ENCODE measurements around the gene RGP1. TPM values are rescaled to one million over a fixed set of nuclear protein-coding genes. Genes with fewer than 3 reads are reported as not detected.

Gene RGP1
- total RNA-seq, 1 donor from 2014 or later, result 36.6 TPM

- no peak for DNase-seq (ENCODE audit: low spot score)
These were observed 5.1 kb upstream of the RGP1 start for GRCh38 chr9:35743880-35744518.

- no peak for DNase-seq (ENCODE audit: low spot score)
These were observed 3.5 kb upstream of the RGP1 start for GRCh38 chr9:35745569-35745968.

GRCh38 chr9:35746583-35746982 lies 2.5 kb upstream of the RGP1 start:
- DNase-seq (ENCODE audit: low spot score), result peak; percentile 78

GRCh38 chr9:35748242-35748857 lies 737 bp upstream of the RGP1 start:
- no peak for DNase-seq (ENCODE audit: low spot score)

- peak; percentile 25 for DNase-seq (ENCODE audit: low spot score)
These were observed 598 bp downstream of the RGP1 start for GRCh38 chr9:35749515-35750255.

- no peak for DNase-seq (ENCODE audit: low spot score)
These were observed 1.1 kb downstream of the RGP1 start for GRCh38 chr9:35750256-35750531.

GRCh38 chr9:35753466-35753865 lies 4.4 kb downstream of the RGP1 start:
- no peak for DNase-seq (ENCODE audit: low spot score)

- DNase-seq (ENCODE audit: low spot score), result no peak
These were observed 5.2 kb downstream of the RGP1 start, which contains the start of gene MSMP for GRCh38 chr9:35754264-35754663. Gene MSMP, minus strand, starts transcription at chr9:35754276. Its CDS starts 147 bp downstream, at chr9:35754129.

- no peak for DNase-seq (ENCODE audit: low spot score)
These were observed 6.0 kb downstream of the RGP1 start for GRCh38 chr9:35755071-35755470.

- DNase-seq (ENCODE audit: low spot score), result peak; percentile 64
These were observed 7.5 kb downstream of the RGP1 start for GRCh38 chr9:35756275-35757225.

- no peak for DNase-seq (ENCODE audit: low spot score)
These were observed 8.3 kb downstream of the RGP1 start for GRCh38 chr9:35757226-35757891.

- no peak for DNase-seq (ENCODE audit: low spot score)
These were observed 8.8 kb downstream of the RGP1 start for GRCh38 chr9:35757892-35758275.

- DNase-seq (ENCODE audit: low spot score), result no peak
These were observed 9.5 kb downstream of the RGP1 start for GRCh38 chr9:35758475-35759050.

GRCh38 chr9:35759795-35760194 lies 10.7 kb downstream of the RGP1 start:
- no peak for DNase-seq (ENCODE audit: low spot score)

- peak; percentile 44 for DNase-seq (ENCODE audit: low spot score)
These were observed 11.6 kb downstream of the RGP1 start for GRCh38 chr9:35760651-35761050.

GRCh38 chr9:35763181-35763580 lies 14.1 kb downstream of the RGP1 start:
- DNase-seq (ENCODE audit: low spot score), result no peak

GRCh38 chr9:35763803-35764202 lies 14.7 kb downstream of the RGP1 start:
- no peak for DNase-seq (ENCODE audit: low spot score)

- DNase-seq (ENCODE audit: low spot score), result no peak
These were observed 17.9 kb downstream of the RGP1 start for GRCh38 chr9:35766997-35767396.

GRCh38 chr9:35767458-35767857 lies 18.4 kb downstream of the RGP1 start:
- DNase-seq (ENCODE audit: low spot score), result no peak

GRCh38 chr9:35769763-35770162 lies 20.7 kb downstream of the RGP1 start:
- no peak for DNase-seq (ENCODE audit: low spot score)

GRCh38 chr9:35771075-35771433 lies 22.0 kb downstream of the RGP1 start:
- DNase-seq (ENCODE audit: low spot score), result no peak

Measured in mucosa of gallbladder (tissue), 1 donor.